IMR-90 (cell line): Measurements from ENCODE around the gene HEXA. TPM values are rescaled to one million over a fixed set of nuclear protein-coding genes. Genes with fewer than 3 reads are reported as not detected.
A peak's percentile ranks its signal among the peaks of the same experiment; 100 is the strongest.

Experiments
- ATAC-seq: fragments of 200-7000 bp; cut with Tn5 transposase; 2 replicates; pipeline ENCODE4 v1.9.1; 2020; ENCODE audit warnings: low read depth, mild to moderate bottlenecking, moderate library complexity
- BruUV-seq: library from RNA; stranded (reverse); fragments of 400-500 nt; replicated peaks from 2 replicates; lab custom pipeline; 2021; lab: Mats Ljungman, UMichigan
- CTCF ChIA-PET: fragments of 300-600 bp; formaldehyde crosslinking; extraction: SDS; loops from one replicate; lab custom pipeline; 2021; ENCODE audit warnings: antibody characterized with exemption; lab: Yijun Ruan, JAX
- POLR2A ChIA-PET: fragments of 300-600 bp; sonication (Branson Sonifier 250); formaldehyde crosslinking; loops from one replicate; lab custom pipeline; 2022; ENCODE audit warnings: antibody characterized with exemption; ENCODE audit not compliant: unreplicated experiment; lab: Charles Lee
- DNase-seq: peaks from one replicate; pipeline ENCODE4 v3.0.0; 2013
- H2AFZ ChIP-seq: replicated peaks from 2 replicates; pipeline ENCODE3; 2013; ENCODE audit warnings: low read length, mild to moderate bottlenecking; ENCODE audit not compliant: poor library complexity
- H2AK5ac ChIP-seq: 2 replicates; pipeline ENCODE4 v1.6.1; 2013; ENCODE audit warnings: low read depth, low read length, inconsistent platforms
- H2AK9ac ChIP-seq: replicated peaks from 2 replicates; pipeline ENCODE3; 2013; ENCODE audit warnings: mild to moderate bottlenecking, low read depth, low read length, moderate library complexity; ENCODE audit not compliant: poor library complexity
- H2BK120ac ChIP-seq: 2 replicates; pipeline ENCODE4 v1.6.1; 2013; ENCODE audit warnings: low read depth, low read length, inconsistent platforms
- H2BK15ac ChIP-seq: 3 replicates; pipeline ENCODE4 v1.6.1; 2013; ENCODE audit warnings: low read depth, low read length, inconsistent platforms
- H2BK20ac ChIP-seq: 2 replicates; pipeline ENCODE4 v1.6.1; 2013; ENCODE audit warnings: low read depth, mild to moderate bottlenecking, inconsistent platforms, low read length, moderate library complexity
- H2BK5ac ChIP-seq: 2 replicates; pipeline ENCODE4 v1.6.1; 2013; ENCODE audit warnings: mild to moderate bottlenecking, low read depth, low read length, inconsistent platforms; ENCODE audit not compliant: poor library complexity, severe bottlenecking
- H3K14ac ChIP-seq: replicated peaks from 2 replicates; pipeline ENCODE4 v1.6.1; 2013; ENCODE audit warnings: low read depth, low read length, inconsistent platforms
- H3K18ac ChIP-seq: 2 replicates; pipeline ENCODE4 v1.6.1; 2013; ENCODE audit warnings: low read depth, low read length, control low read depth
- H3K23ac ChIP-seq: 2 replicates; pipeline ENCODE4 v1.6.1; 2013; ENCODE audit warnings: low read depth, low read length, inconsistent platforms
- H3K27ac ChIP-seq: 2 replicates; pipeline ENCODE4 v1.5.1; 2013; ENCODE audit warnings: mild to moderate bottlenecking, control low read depth, low read length; ENCODE audit not compliant: insufficient read depth
- H3K27me3 ChIP-seq: 2 replicates; pipeline ENCODE4 v1.6.1; 2013; ENCODE audit warnings: low read length; ENCODE audit not compliant: control insufficient read depth, insufficient read depth
- H3K36me3 ChIP-seq: 2 replicates; pipeline ENCODE4 v1.6.1; 2013; ENCODE audit warnings: low read length, mixed read lengths; ENCODE audit not compliant: control insufficient read depth, insufficient read depth
- H3K4ac ChIP-seq: 2 replicates; pipeline ENCODE4 v1.6.1; 2013; ENCODE audit warnings: low read depth, low read length, inconsistent platforms
- H3K4me1 ChIP-seq: 2 replicates; pipeline ENCODE4 v1.6.1; 2013; ENCODE audit warnings: low read length, mixed read lengths; ENCODE audit not compliant: control insufficient read depth, insufficient read depth
- H3K4me2 ChIP-seq: 2 replicates; pipeline ENCODE4 v1.6.1; 2013; ENCODE audit warnings: low read depth, mild to moderate bottlenecking, control low read depth, low read length, moderate library complexity
- H3K4me3 ChIP-seq: 2 replicates; pipeline ENCODE4 v1.5.1; 2013; ENCODE audit warnings: low read depth, mild to moderate bottlenecking, control low read depth, low read length, moderate library complexity; ENCODE audit not compliant: insufficient read depth
- H3K56ac ChIP-seq: 2 replicates; pipeline ENCODE4 v1.6.1; 2013; ENCODE audit warnings: low read length, inconsistent platforms; ENCODE audit not compliant: insufficient read depth; ENCODE audit errors: extremely low read depth
- H3K79me1 ChIP-seq, 2 experiments: 2 replicates each; pipeline ENCODE4 v1.6.1; 2013; ENCODE audit warnings: low read length in 2 of 2, inconsistent platforms in 1 of 2, low read depth in 1 of 2
- H3K9ac ChIP-seq: 2 replicates; pipeline ENCODE4 v1.6.1; 2013; ENCODE audit warnings: low read depth, low read length, control low read depth
- H3K9me1 ChIP-seq: 2 replicates; pipeline ENCODE4 v1.6.1; 2013; ENCODE audit warnings: low read length, inconsistent platforms; ENCODE audit not compliant: insufficient read depth
- H3K9me3 ChIP-seq: 2 replicates; pipeline ENCODE4 v1.6.1; 2013; ENCODE audit warnings: low read length; ENCODE audit not compliant: control insufficient read depth, insufficient read depth
- H4K20me1 ChIP-seq: 2 replicates; pipeline ENCODE4 v1.6.1; 2013; ENCODE audit warnings: low read length, inconsistent platforms; ENCODE audit not compliant: insufficient read depth
- H4K5ac ChIP-seq: 2 replicates; pipeline ENCODE4 v1.6.1; 2013; ENCODE audit warnings: mild to moderate bottlenecking, low read depth, low read length, control low read depth
- H4K8ac ChIP-seq, 2 experiments: 2 replicates each; pipeline ENCODE4 v1.6.1; 2013; ENCODE audit warnings: low read depth in 2 of 2, low read length in 2 of 2, control low read depth in 1 of 2, inconsistent platforms in 1 of 2
- H4K91ac ChIP-seq: 2 replicates; pipeline ENCODE4 v1.6.1; 2013; ENCODE audit warnings: low read depth, low read length, inconsistent platforms; ENCODE audit not compliant: insufficient read depth
- CHD1 ChIP-seq: IDR thresholded peaks from 2 replicates; pipeline ENCODE4 v1.6.1; 2012; ENCODE audit warnings: low read depth, low read length, improper control_type of control experiment
- CTCF ChIP-seq: conservative IDR thresholded peaks from 2 replicates; pipeline ENCODE4 v1.5.1; 2012; ENCODE audit warnings: mild to moderate bottlenecking, low read depth, low read length, improper control_type of control experiment
- MAZ ChIP-seq: IDR thresholded peaks from 2 replicates; pipeline ENCODE4 v1.6.1; 2012; ENCODE audit warnings: low read depth, mild to moderate bottlenecking, low read length, improper control_type of control experiment, moderate library complexity, borderline replicate concordance
- RAD21 ChIP-seq: IDR thresholded peaks from 2 replicates; pipeline ENCODE4 v1.6.1; 2012; ENCODE audit warnings: low read length, improper control_type of control experiment
- SMC3 ChIP-seq: fragments of 150-350 bp; IDR thresholded peaks from 2 replicates; pipeline ENCODE4 v1.6.1; 2016; ENCODE audit warnings: low read depth, mild to moderate bottlenecking, antibody characterized with exemption, low read length, moderate library complexity
- WGBS, 2 experiments: methylation state at CpG; one replicate each; pipeline versions ENCODE4 v1.1.5 to v1.1.7; 2013; ENCODE audit warnings: missing lambda C conversion rate in 2 of 2; ENCODE audit not compliant: insufficient read length in 1 of 2; ENCODE audit errors: extremely low coverage in 2 of 2; 5-methylcytosine and 5-hydroxymethylcytosine counted together
- dilution Hi-C: fragments of 300-500 bp; cut with HindIII; formaldehyde crosslinking; loops from one replicate; pipeline ENCODE4 v1.14.3; 2018; ENCODE audit warnings: low sequenced_read_pairs; ENCODE audit not compliant: unreplicated experiment
- in situ Hi-C: fragments of 300-500 bp; cut with MboI; formaldehyde crosslinking; loops from 3 replicates; pipeline ENCODE4 v1.14.3; 2019; ENCODE audit warnings: low sequenced_read_pairs, inconsistent platforms, mixed read lengths
- intact Hi-C: fragments of 100-400 bp; cut with micrococcal nuclease; formaldehyde crosslinking; loops from 2 replicates; pipeline ENCODE4 v1.10.0; 2022
- polyA plus RNA-seq, 3 experiments: library from polyadenylated mRNA; depleted of rRNA; stranded (reverse); fragments of >200 nt; gene quantifications; 2 replicates each; pipeline ENCODE4 v1.2.3, GENCODE V29; 2012; ENCODE audit warnings: low replicate concordance in 1 of 3
- total RNA-seq: library from RNA; depleted of rRNA; stranded (reverse); fragments of >200 nt; gene quantifications from 2 replicates; pipeline ENCODE4 v1.2.3, GENCODE V29; 2012

Gene HEXA
- total and polyA plus RNA-seq, 2 of the 4 experiments (the other 2 are of a cell fraction) = 19.4 to 115 TPM

GRCh38 chr15:72342385-72342784 lies 33.4 kb downstream of the HEXA start:
- H3K9me3 ChIP-seq = no peaks in the 10 kb centered on the region
- CTCF ChIA-PET = no interaction called here
- no peak overlapping the region for H2AFZ ChIP-seq
- dilution Hi-C loops = no loop called here
- peaks cover 6% of the 10 kb centered on the region for H3K4me1 ChIP-seq
- H4K5ac ChIP-seq = no peak overlapping the region
- H3K14ac ChIP-seq = no peak overlapping the region
- H3K79me1 ChIP-seq = no peaks in the 10 kb centered on the region
- H2BK5ac ChIP-seq = no peak overlapping the region
- H3K4me3 ChIP-seq = no peak overlapping the region
- H2AK5ac ChIP-seq = no peak overlapping the region
- H2AK9ac ChIP-seq = no peak overlapping the region
- TF ChIP-seq RAD21 = peak; percentile 55
- TF ChIP-seq CTCF = peak; percentile 52
- TF ChIP-seq MAZ = no peak
- peak; percentile 34; the same call in 1 of the 2 replicates for TF ChIP-seq SMC3
- TF ChIP-seq CHD1 = no peak
- no peak for ATAC-seq
- no peak overlapping the region for H3K18ac ChIP-seq
- H3K27me3 ChIP-seq = no peaks in the 10 kb centered on the region
- in situ Hi-C loops = no loop called here
- peaks cover 35% of the 10 kb centered on the region for H3K36me3 ChIP-seq
- H4K20me1 ChIP-seq = peaks cover 18% of the 10 kb centered on the region
- H2BK120ac ChIP-seq = no peak overlapping the region
- no peak overlapping the region for H3K4me2 ChIP-seq
- no peak overlapping the region for H3K9ac ChIP-seq
- no peak overlapping the region for H3K23ac ChIP-seq
- H2BK20ac ChIP-seq = no peak overlapping the region
- DNase-seq = peak; percentile 27
- BruUV-seq = no TSS peak
- no peak overlapping the region for H4K91ac ChIP-seq
- POLR2A ChIA-PET = no interaction called here
- H4K8ac ChIP-seq = no peak overlapping the region
- H3K4ac ChIP-seq = no peak overlapping the region
- intact Hi-C loops = no loop called here
- no peak overlapping the region for H3K56ac ChIP-seq
- no peak overlapping the region for H3K27ac ChIP-seq
- WGBS, 2 experiments = no CpG with 5 or more reads among the region's 11 CpGs
- no peak overlapping the region for H2BK15ac ChIP-seq
- peaks cover 4% of the 10 kb centered on the region for H3K9me1 ChIP-seq
